Tibial artery (tissue), 4 donors: ENCODE measurements around the gene SOWAHC.

Experiments used
- DNase-seq, 2 donors: peaks; one replicate each; pipeline ENCODE4 v3.0.0-alpha.2; 2019
- H3K27ac ChIP-seq, 2 donors: fragments of 200-600 bp; sonication (generic) in 1 of 2; 1 replicate in 1 of 2; 2 replicates in 1 of 2; pipeline ENCODE4 v1.5.1; 2018 to 2019; ENCODE audit warnings: mild to moderate bottlenecking in 1 of 2
- H3K27me3 ChIP-seq, 2 donors: fragments of 200-600 bp; sonication (generic) in 1 of 2; one replicate each; pipeline versions ENCODE4 v1.5.1 to v1.6.0; 2016 to 2019
- H3K36me3 ChIP-seq, 3 donors: fragments of 200-600 bp; sonication (generic) in 2 of 3; one replicate each; pipeline ENCODE4 v1.5.1; 2016 to 2019; ENCODE audit warnings: mild to moderate bottlenecking in 2 of 3
- H3K4me1 ChIP-seq, 4 donors: fragments of 200-600 bp; sonication (generic) in 2 of 4; 1 replicate in 3 of 4; 2 replicates in 1 of 4; pipeline ENCODE4 v1.5.1; 2016 to 2019
- H3K4me3 ChIP-seq, 2 donors: fragments of 200-600 bp; sonication (generic) in 1 of 2; 1 replicate in 1 of 2; 2 replicates in 1 of 2; pipeline ENCODE4 v1.5.1; 2018 to 2019; ENCODE audit warnings: mild to moderate bottlenecking in 2 of 2
- H3K9me3 ChIP-seq, 3 donors: fragments of 200-600 bp; sonication (generic) in 1 of 3; one replicate each; pipeline ENCODE4 v1.5.1; 2016 to 2019
- CTCF ChIP-seq, 2 experiments: fragments of 200-600 bp in 1 of 2; fragments of 450-650 bp in 1 of 2; IDR thresholded peaks; one replicate each; pipeline ENCODE4 v1.5.1; 2017 to 2019; ENCODE audit warnings: antibody characterized with exemption in 2 of 2, mild to moderate bottlenecking in 1 of 2, moderate library complexity in 1 of 2
- intact Hi-C: fragments of 100-400 bp; cut with DNase I; formaldehyde crosslinking; loops from one replicate; pipeline ENCODE4 v1.15.0; 2023; ENCODE audit warnings: low total_unique reads

Gene SOWAHC

GRCh38 chr2:109649736-109650695, 35.9 kb downstream of the SOWAHC start:
- no peak overlapping the region for H3K4me3 ChIP-seq
- intact Hi-C loops, result loop anchor here (10.0 kb wide), 1 partner anchor 45 kb away; no protein-coding TSS in a partner anchor
- no peaks in the 10 kb centered on the region for H3K9me3 ChIP-seq
- no peak for DNase-seq
- H3K4me1 ChIP-seq, result peaks cover 0 to 40% (median 25%) of the 10 kb centered on the region in 4 donors
- H3K27me3 ChIP-seq, result no peaks in the 10 kb centered on the region
- no peak for TF ChIP-seq CTCF (IDR thresholded peaks at IDR 0.05)
- no peaks in the 10 kb centered on the region for H3K36me3 ChIP-seq
- H3K27ac ChIP-seq, result peak overlapping the region; percentile 73 to 84

DNA sequence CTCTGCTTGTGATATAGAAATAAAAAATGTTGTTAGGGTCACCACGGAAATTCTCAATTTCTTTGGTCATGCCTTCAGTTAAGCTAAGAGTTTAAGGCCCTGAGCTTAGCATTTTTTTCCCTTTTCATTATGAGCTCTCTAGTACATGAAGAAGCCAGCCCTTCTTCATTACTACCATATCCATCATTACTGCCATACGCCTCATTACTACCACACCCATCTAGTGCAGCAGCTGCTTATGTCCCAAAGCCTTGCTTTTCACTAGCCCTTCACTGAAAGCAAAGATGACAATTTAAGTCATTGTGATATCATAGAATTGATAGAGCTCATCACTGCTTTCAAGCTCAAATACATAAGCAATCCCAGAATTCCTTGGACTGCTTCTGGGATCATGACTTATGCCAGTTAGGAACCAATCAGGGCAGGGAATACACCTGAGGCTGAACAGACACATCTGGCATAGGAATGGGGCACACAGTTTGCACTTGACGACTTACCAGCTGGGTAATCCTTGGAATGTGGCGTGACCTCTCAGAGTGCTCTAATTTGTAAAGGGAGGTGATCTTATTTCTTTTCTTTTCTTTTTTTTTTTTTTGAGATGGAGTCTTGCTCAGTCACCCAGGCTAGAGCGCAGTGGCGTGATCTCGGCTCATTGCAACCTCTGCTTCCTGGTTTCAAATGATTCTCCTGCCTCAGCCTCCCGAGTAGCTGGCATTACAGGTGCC, 40.3 kb downstream of the SOWAHC start:
- peaks cover 0 to 13% (median 2%) of the 10 kb centered on the region in 4 donors for H3K4me1 ChIP-seq
- no peak for DNase-seq
- intact Hi-C loops, result loop anchor here (2.0 kb wide), 1 partner anchor 22 kb away; no protein-coding TSS in a partner anchor

DNA sequence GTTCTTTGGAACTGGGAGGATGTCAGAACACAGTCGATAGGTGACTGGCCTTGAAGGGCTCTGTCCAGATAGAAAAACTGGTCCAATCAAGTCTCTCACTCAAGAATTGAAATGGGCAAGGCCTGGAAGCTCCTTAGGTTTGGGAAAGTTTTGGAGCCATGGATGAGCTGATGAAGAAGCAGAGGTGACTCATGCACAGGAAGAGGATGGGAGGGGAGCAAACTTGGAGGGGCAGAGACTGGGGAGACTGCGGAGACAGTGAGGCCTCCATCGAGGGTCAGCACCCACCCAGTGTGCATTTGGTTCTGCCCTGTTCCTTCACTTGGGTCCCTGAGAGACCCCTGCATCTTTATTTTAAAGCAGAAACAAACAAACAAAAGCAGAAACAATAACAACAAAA, 41.1 kb downstream of the SOWAHC start:
- H3K27ac ChIP-seq, result no peak overlapping the region
- no peaks in the 10 kb centered on the region for H3K27me3 ChIP-seq
- no peak for DNase-seq
- H3K9me3 ChIP-seq, result no peaks in the 10 kb centered on the region
- H3K4me3 ChIP-seq, result no peak overlapping the region
- intact Hi-C loops, result loop anchor here (2.0 kb wide), 1 partner anchor 22 kb away; no protein-coding TSS in a partner anchor
- peaks cover 0 to 13% (median 2%) of the 10 kb centered on the region in 4 donors for H3K4me1 ChIP-seq
- no peak for TF ChIP-seq CTCF (IDR thresholded peaks at IDR 0.05)
- no peaks in the 10 kb centered on the region for H3K36me3 ChIP-seq

More for the DNA sequence above, 40.3 kb downstream of the SOWAHC start:
- no peak overlapping the region for H3K27ac ChIP-seq
- H3K4me3 ChIP-seq, result no peak overlapping the region
- no peaks in the 10 kb centered on the region for H3K27me3 ChIP-seq
- no peaks in the 10 kb centered on the region for H3K9me3 ChIP-seq
- H3K36me3 ChIP-seq, result no peaks in the 10 kb centered on the region
- no peak for TF ChIP-seq CTCF (IDR thresholded peaks at IDR 0.05)

GRCh38 chr2:109659396-109660045, 45.4 kb downstream of the SOWAHC start:
- H3K36me3 ChIP-seq, result no peaks in the 10 kb centered on the region
- peaks cover 0 to 16% (median 11%) of the 10 kb centered on the region in 4 donors for H3K4me1 ChIP-seq
- DNase-seq, result no peak
- H3K4me3 ChIP-seq, result no peak overlapping the region
- no peaks in the 10 kb centered on the region for H3K9me3 ChIP-seq
- no peak overlapping the region for H3K27ac ChIP-seq
- intact Hi-C loops, result no loop called here
- TF ChIP-seq CTCF (IDR thresholded peaks at IDR 0.05), result no peak
- no peaks in the 10 kb centered on the region for H3K27me3 ChIP-seq
